SK-N-SH treated with all-trans-retinoic acid at 6 μM for 48 hours (cell line): ENCODE results near the gene MPP1.

ENCODE experiments used
- ATAC-seq: fragments of 200-7000 bp; cut with Tn5 transposase; 3 replicates; pipeline ENCODE4 v1.9.1; 2020; ENCODE audit warnings: mild to moderate bottlenecking, moderate library complexity
- ARNTL ChIP-seq: fragments of 450-650 bp; formaldehyde crosslinking; IDR thresholded peaks from 2 replicates; pipeline ENCODE4 v1.5.0; 2020; ENCODE audit warnings: low read depth, mild to moderate bottlenecking, moderate library complexity, borderline replicate concordance
- BACH2 ChIP-seq: fragments of 250-450 bp; sonication (Bioruptor Pico); IDR thresholded peaks from 2 replicates; pipeline ENCODE4 v1.9.0; 2021; ENCODE audit warnings: mild to moderate bottlenecking, borderline replicate concordance
- CREB5 ChIP-seq: fragments of 250-450 bp; sonication (Bioruptor Pico); IDR thresholded peaks from 2 replicates; pipeline ENCODE4 v1.5.1; 2020; ENCODE audit warnings: low read depth, mild to moderate bottlenecking, moderate library complexity
- CSDC2 ChIP-seq: fragments of 250-450 bp; sonication (Bioruptor Pico); IDR thresholded peaks from 2 replicates; pipeline ENCODE4 v1.5.0; 2020; ENCODE audit warnings: mild to moderate bottlenecking, moderate library complexity
- CSRNP3 ChIP-seq: fragments of 250-450 bp; sonication (Bioruptor Pico); IDR thresholded peaks from 2 replicates; pipeline ENCODE4 v1.5.1; 2021; ENCODE audit warnings: mild to moderate bottlenecking, moderate library complexity
- ESRRG ChIP-seq: fragments of 250-450 bp; sonication (Bioruptor Pico); IDR thresholded peaks from 2 replicates; pipeline ENCODE4 v1.6.1; 2021; ENCODE audit warnings: mild to moderate bottlenecking
- GLIS3 ChIP-seq: fragments of 250-450 bp; sonication (Bioruptor Pico); IDR thresholded peaks from 2 replicates; pipeline ENCODE4 v1.5.0; 2020; ENCODE audit warnings: mild to moderate bottlenecking, moderate library complexity
- ISL1 ChIP-seq: fragments of 250-450 bp; sonication (Bioruptor Pico); IDR thresholded peaks from 2 replicates; pipeline ENCODE4 v2.1.2; 2022; ENCODE audit warnings: mild to moderate bottlenecking, moderate library complexity
- OSR1 ChIP-seq: fragments of 250-450 bp; sonication (Bioruptor Pico); IDR thresholded peaks from 2 replicates; pipeline ENCODE4 v1.8.0; 2022; ENCODE audit warnings: moderate library complexity, mild to moderate bottlenecking, inconsistent platforms
- POU6F1 ChIP-seq: fragments of 250-450 bp; sonication (Bioruptor Pico); IDR thresholded peaks from 2 replicates; pipeline ENCODE4 v1.8.0; 2021; ENCODE audit warnings: low read depth, mild to moderate bottlenecking, moderate library complexity, borderline replicate concordance
- PPARA ChIP-seq: fragments of 250-450 bp; sonication (Bioruptor Pico); IDR thresholded peaks from 2 replicates; pipeline ENCODE4 v1.5.0; 2020; ENCODE audit warnings: mild to moderate bottlenecking, borderline replicate concordance
- RARB ChIP-seq: fragments of 250-450 bp; sonication (Bioruptor Pico); IDR thresholded peaks from 2 replicates; pipeline ENCODE4 v1.8.0; 2021; ENCODE audit warnings: mild to moderate bottlenecking, moderate library complexity
- TCF4 ChIP-seq: fragments of 250-450 bp; sonication (Bioruptor Pico); IDR thresholded peaks from 2 replicates; pipeline ENCODE4 v1.8.0; 2021; ENCODE audit warnings: mild to moderate bottlenecking, moderate library complexity, borderline replicate concordance
- TSHZ2 ChIP-seq: fragments of 250-450 bp; sonication (Bioruptor Pico); IDR thresholded peaks from 2 replicates; pipeline ENCODE4 v1.5.0; 2020; ENCODE audit warnings: mild to moderate bottlenecking, moderate library complexity
- ZC3H10 ChIP-seq: fragments of 250-450 bp; sonication (Bioruptor Pico); IDR thresholded peaks from 2 replicates; pipeline ENCODE4 v1.5.1; 2021; ENCODE audit warnings: mild to moderate bottlenecking, moderate library complexity
- ZFP3 ChIP-seq: fragments of 250-450 bp; sonication (Bioruptor Pico); IDR thresholded peaks from 2 replicates; pipeline ENCODE4 v1.5.0; 2020; ENCODE audit warnings: mild to moderate bottlenecking, moderate library complexity
- ZFP30 ChIP-seq: fragments of 450-650 bp; formaldehyde crosslinking; IDR thresholded peaks from 2 replicates; pipeline ENCODE4 v1.5.0; 2022; ENCODE audit warnings: mild to moderate bottlenecking, moderate library complexity
- ZNF565 ChIP-seq: fragments of 450-650 bp; formaldehyde crosslinking; conservative IDR thresholded peaks from 2 replicates; pipeline ENCODE4 v1.5.0; 2020; ENCODE audit warnings: low read depth, mild to moderate bottlenecking, moderate library complexity
- ZNF70 ChIP-seq: fragments of 450-650 bp; formaldehyde crosslinking; IDR thresholded peaks from 2 replicates; pipeline ENCODE4 v1.5.0; 2020; ENCODE audit warnings: mild to moderate bottlenecking, moderate library complexity
- ZNF8 ChIP-seq: fragments of 450-650 bp; formaldehyde crosslinking; IDR thresholded peaks from 2 replicates; pipeline ENCODE4 v1.5.0; 2020; ENCODE audit warnings: mild to moderate bottlenecking, moderate library complexity

The MPP1 gene

GRCh38 chrX:154742613-154743012 is 62.7 kb downstream of the MPP1 start (continued):
- no peak for TF ChIP-seq TSHZ2 (CRISPR knock-in tag)

GRCh38 chrX:154739952-154740465 is 65.3 kb downstream of the MPP1 start:
- TF ChIP-seq BACH2 (CRISPR knock-in tag) (no peak), CSRNP3 (CRISPR knock-in tag) (no peak), ZFP30 (CRISPR knock-in tag) (no peak), OSR1 (CRISPR knock-in tag) (no peak), ZNF565 (no peak), POU6F1 (CRISPR knock-in tag) (no peak), ZFP3 (CRISPR knock-in tag) (no peak), CSDC2 (CRISPR knock-in tag) (no peak), ZNF70 (CRISPR knock-in tag) (no peak), GLIS3 (CRISPR knock-in tag) (no peak)

GRCh38 chrX:154738011-154738738 is 67.1 kb downstream of the MPP1 start:
- peak; percentile 82 for ATAC-seq

More at GRCh38 chrX:154739952-154740465, 65.3 kb downstream of the MPP1 start:
- ATAC-seq: no peak

GRCh38 chrX:154737136-154737535 is 68.1 kb downstream of the MPP1 start:
- no peak for ATAC-seq
- no peak for TF ChIP-seq ARNTL (CRISPR knock-in tag)
- TF ChIP-seq TCF4: no peak
- no peak for TF ChIP-seq ISL1 (CRISPR knock-in tag)
- no peak for TF ChIP-seq ZNF8 (CRISPR knock-in tag)
- TF ChIP-seq CSRNP3 (CRISPR knock-in tag): no peak
- no peak for TF ChIP-seq PPARA (CRISPR knock-in tag)
- TF ChIP-seq CREB5 (CRISPR knock-in tag): no peak
- no peak for TF ChIP-seq RARB (CRISPR knock-in tag)
- no peak for TF ChIP-seq ZFP3 (CRISPR knock-in tag)
- no peak for TF ChIP-seq CSDC2 (CRISPR knock-in tag)
- TF ChIP-seq ZNF70 (CRISPR knock-in tag): no peak
- TF ChIP-seq GLIS3 (CRISPR knock-in tag): no peak

More at GRCh38 chrX:154738011-154738738, 67.1 kb downstream of the MPP1 start:
- TF ChIP-seq ZNF70 (CRISPR knock-in tag) (no peak), ZC3H10 (CRISPR knock-in tag) (no peak), ZFP3 (CRISPR knock-in tag) (no peak), ESRRG (CRISPR knock-in tag) (no peak), ISL1 (CRISPR knock-in tag) (no peak), POU6F1 (CRISPR knock-in tag) (no peak)
- TF ChIP-seq, all 23 proteins: peak for 0
